ENCODE results near the gene SLC4A2. TPM values are rescaled to one million over a fixed set of nuclear protein-coding genes. Genes with fewer than 3 reads are reported as not detected.

SLC4A2 gene
- polyA plus RNA-seq, 2 donors: 35.7 to 45.5 TPM

DNA sequence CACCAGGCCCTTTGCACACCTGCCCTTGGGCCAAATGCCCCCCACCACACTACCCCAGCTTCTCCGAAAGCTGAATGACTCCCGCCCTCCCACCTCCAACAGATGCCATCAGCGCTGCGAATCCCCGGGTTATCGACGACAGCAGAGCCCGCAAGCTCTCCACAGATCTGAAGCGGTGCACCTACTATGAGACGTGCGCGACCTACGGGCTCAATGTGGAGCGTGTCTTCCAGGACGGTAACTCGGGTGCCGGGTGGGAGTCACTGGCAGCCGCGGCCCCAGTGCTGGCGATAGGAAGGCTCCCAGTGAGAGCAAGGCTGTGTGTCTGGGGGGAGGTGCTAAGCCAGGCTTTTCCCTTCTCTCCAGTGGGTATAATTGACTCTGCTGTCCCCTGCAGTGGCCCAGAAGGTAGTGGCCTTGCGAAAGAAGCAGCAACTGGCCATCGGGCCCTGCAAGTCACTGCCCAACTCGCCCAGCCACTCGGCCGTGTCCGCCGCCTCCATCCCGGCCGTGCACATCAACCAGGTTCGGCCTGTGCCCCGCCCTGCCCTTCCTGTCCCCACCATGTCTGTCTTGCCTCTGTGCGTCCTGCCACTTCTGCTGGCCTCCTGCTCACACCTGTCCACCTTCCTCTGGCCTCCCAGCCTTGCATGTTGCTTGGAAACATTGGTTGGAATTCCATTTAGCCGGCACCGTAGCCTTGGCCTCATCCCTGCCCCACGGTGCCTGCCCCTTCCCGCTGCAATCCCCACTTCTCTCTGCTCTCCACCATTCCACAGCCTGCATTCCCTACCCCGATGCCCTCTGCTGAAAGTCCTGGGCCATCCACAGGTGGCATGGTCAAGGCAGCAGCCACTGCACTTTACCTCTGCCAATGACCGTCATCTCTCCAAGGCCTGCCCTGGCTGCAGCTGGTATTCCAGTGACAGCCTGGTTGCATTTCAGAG is 59.0 kb downstream of the SLC4A2 start:
- WGBS, 2 donors: 93% methylated on average over 38 of the region's 38 CpGs
- Histone ChIP-seq H3K4me1 (ENCODE audit: control insufficient read depth in 2 of 2, insufficient read depth in 2 of 2, low read length in 1 of 2) (peaks cover 0 to 7% of the 10 kb centered on the region in 2 donors), H3K4me3 (ENCODE audit: low read depth in 1 of 2, low read length in 2 of 2) (no peak overlapping the region), H3K27ac (ENCODE audit: low read depth in 2 of 2, low read length in 1 of 2) (no peak overlapping the region), H3K36me3 (ENCODE audit: control insufficient read depth in 2 of 2, insufficient read depth in 2 of 2, low read length in 1 of 2) (peaks cover 15 to 62% of the 10 kb centered on the region in 2 donors), H3K27me3 (ENCODE audit: control insufficient read depth in 1 of 2, insufficient read depth in 2 of 2, low read length in 2 of 2) (no peaks in the 10 kb centered on the region), H3K9me3 (ENCODE audit: control insufficient read depth in 2 of 2, insufficient read depth in 1 of 2, low read depth in 1 of 2, low read length in 1 of 2) (peaks cover 0 to 2% of the 10 kb centered on the region in 2 donors)

DNA sequence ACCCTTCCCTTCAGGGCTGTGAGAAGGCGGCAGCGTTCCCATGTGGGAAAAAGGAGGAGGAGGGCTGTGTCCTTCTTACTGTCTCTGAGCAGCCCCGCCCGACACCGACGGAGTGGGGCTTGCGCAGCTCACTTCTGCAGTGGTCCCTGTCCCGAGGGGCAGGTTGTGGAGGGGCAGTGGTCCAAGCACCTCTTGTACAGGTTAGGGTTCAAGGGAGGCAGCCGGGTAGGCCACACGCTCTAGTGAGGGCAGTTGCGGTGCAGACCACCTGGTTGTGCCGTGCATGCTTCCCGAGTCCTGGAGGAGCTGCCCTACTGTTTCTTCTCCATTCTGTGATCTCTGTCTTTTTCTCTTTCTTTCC is 59.6 kb downstream of the SLC4A2 start:
- H3K9me3 ChIP-seq (ENCODE audit: control insufficient read depth in 2 of 2, insufficient read depth in 1 of 2, low read depth in 1 of 2, low read length in 1 of 2): peaks cover 0 to 2% of the 10 kb centered on the region in 2 donors
- H3K4me3 ChIP-seq (ENCODE audit: low read depth in 1 of 2, low read length in 2 of 2): no peak overlapping the region
- peaks cover 15 to 64% of the 10 kb centered on the region in 2 donors for H3K36me3 ChIP-seq (ENCODE audit: control insufficient read depth in 2 of 2, insufficient read depth in 2 of 2, low read length in 1 of 2)
- WGBS, 2 donors: 93 to 94% methylated on average over 13 of the region's 13 CpGs
- H3K27ac ChIP-seq (ENCODE audit: low read depth in 2 of 2, low read length in 1 of 2): no peak overlapping the region
- H3K4me1 ChIP-seq (ENCODE audit: control insufficient read depth in 2 of 2, insufficient read depth in 2 of 2, low read length in 1 of 2): peaks cover 0 to 3% of the 10 kb centered on the region in 2 donors
- no peaks in the 10 kb centered on the region for H3K27me3 ChIP-seq (ENCODE audit: control insufficient read depth in 1 of 2, insufficient read depth in 2 of 2, low read length in 2 of 2)

DNA sequence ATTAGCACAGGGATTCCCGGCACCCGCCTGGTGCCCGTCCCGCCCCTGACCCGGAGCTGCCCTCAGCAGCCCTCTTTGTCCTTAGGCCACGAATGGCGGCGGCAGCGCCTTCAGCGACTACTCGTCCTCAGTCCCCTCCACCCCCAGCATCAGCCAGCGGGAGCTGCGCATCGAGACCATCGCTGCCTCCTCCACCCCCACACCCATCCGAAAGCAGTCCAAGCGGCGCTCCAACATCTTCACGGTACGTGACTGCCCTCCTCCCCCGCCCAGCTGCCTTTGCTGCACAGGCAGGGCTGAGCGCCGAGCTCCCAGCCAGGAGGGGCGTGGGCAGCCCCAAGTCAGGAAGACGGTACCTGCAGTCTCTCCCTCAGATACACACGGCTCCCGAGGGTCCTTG is 60.5 kb downstream of the SLC4A2 start:
- Histone ChIP-seq H3K27me3 (ENCODE audit: control insufficient read depth in 1 of 2, insufficient read depth in 2 of 2, low read length in 2 of 2) (no peaks in the 10 kb centered on the region), H3K36me3 (ENCODE audit: control insufficient read depth in 2 of 2, insufficient read depth in 2 of 2, low read length in 1 of 2) (peaks cover 15 to 72% of the 10 kb centered on the region in 2 donors), H3K4me3 (ENCODE audit: low read depth in 1 of 2, low read length in 2 of 2) (no peak overlapping the region), H3K9me3 (ENCODE audit: control insufficient read depth in 2 of 2, insufficient read depth in 1 of 2, low read depth in 1 of 2, low read length in 1 of 2) (peaks cover 0 to 2% of the 10 kb centered on the region in 2 donors), H3K27ac (ENCODE audit: low read depth in 2 of 2, low read length in 1 of 2) (no peak overlapping the region), H3K4me1 (ENCODE audit: control insufficient read depth in 2 of 2, insufficient read depth in 2 of 2, low read length in 1 of 2) (peaks cover 0 to 9% of the 10 kb centered on the region in 2 donors)
- WGBS, 2 donors: 84% methylated on average over 27 of the region's 27 CpGs

DNA sequence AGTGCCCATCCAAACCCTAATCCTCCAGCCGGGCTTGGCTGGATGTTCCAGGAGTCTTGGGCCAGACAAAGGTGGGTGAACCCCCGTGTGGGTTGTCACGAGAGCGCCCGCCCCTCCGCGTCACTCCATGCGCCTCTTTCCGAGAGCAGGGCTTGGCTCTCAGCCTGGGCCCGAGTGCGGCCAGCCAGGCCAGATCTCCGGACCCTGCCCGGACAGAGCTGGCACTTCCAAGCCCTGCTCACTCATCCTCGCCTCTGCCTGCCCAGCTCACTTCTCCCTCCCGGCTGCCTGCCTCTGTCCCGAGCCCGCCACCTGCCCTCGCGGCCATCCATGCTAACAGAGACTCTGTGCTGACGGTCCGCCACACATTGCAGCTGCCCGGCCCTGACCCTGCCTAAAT is 61.5 kb downstream of the SLC4A2 start:
- WGBS, 2 donors: 85 to 87% methylated on average over 21 to 22 of the region's 22 CpGs

DNA sequence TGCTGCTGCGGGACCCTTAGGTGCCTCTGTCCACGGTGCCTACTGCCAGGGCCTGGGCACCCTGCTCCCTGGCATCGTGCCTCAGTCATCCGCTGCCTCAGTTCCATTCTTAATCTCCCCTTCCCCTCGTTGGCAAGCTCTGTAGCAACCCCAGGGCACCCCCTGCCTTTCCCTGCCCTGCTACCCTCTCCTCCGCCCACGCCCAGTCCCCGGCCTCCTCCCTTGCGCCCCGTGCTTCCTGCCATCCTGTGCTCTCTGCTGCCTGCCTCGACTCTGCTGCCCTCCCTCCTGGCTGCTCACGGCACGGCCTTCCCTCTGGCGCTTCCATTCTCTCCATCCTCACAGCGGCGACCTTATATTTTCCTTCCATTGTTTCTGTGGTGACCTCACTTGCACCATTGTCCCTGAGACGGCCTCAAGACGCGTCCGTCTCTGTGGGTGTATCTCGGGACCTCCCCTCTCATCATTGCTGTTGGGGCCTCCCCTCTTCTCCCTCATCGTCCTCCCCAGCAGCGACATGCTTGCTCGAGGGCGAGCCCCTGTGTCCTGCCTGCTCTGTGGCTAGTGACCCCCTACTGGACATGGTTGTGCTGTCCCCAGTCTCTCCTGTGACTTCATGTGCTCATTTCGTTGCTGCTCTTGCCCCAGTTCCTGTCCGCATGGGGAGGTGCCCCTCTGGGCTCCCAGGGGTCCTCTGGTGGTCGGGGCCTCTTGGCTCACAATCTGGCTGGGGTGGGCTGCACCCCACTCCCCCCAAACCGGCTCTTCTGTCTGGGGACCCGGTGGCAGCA is 62.2 kb downstream of the SLC4A2 start:
- WGBS, 2 donors: 80 to 82% methylated on average over 30 of the region's 30 CpGs
- H3K4me1 ChIP-seq (ENCODE audit: control insufficient read depth in 2 of 2, insufficient read depth in 2 of 2, low read length in 1 of 2): peaks cover 0 to 19% of the 10 kb centered on the region in 2 donors
- H3K4me3 ChIP-seq (ENCODE audit: low read depth in 1 of 2, low read length in 2 of 2): no peak overlapping the region
- no peak overlapping the region for H3K27ac ChIP-seq (ENCODE audit: low read depth in 2 of 2, low read length in 1 of 2)
- H3K9me3 ChIP-seq (ENCODE audit: control insufficient read depth in 2 of 2, insufficient read depth in 1 of 2, low read depth in 1 of 2, low read length in 1 of 2): no peaks in the 10 kb centered on the region
- H3K27me3 ChIP-seq (ENCODE audit: control insufficient read depth in 1 of 2, insufficient read depth in 2 of 2, low read length in 2 of 2): no peaks in the 10 kb centered on the region
- peaks cover 15 to 73% of the 10 kb centered on the region in 2 donors for H3K36me3 ChIP-seq (ENCODE audit: control insufficient read depth in 2 of 2, insufficient read depth in 2 of 2, low read length in 1 of 2)

More for the DNA sequence above, 61.5 kb downstream of the SLC4A2 start:
- H3K27ac ChIP-seq (ENCODE audit: low read depth in 2 of 2, low read length in 1 of 2): no peak overlapping the region
- H3K27me3 ChIP-seq (ENCODE audit: control insufficient read depth in 1 of 2, insufficient read depth in 2 of 2, low read length in 2 of 2): no peaks in the 10 kb centered on the region
- no peak overlapping the region for H3K4me3 ChIP-seq (ENCODE audit: low read depth in 1 of 2, low read length in 2 of 2)
- peaks cover 0 to 17% of the 10 kb centered on the region in 2 donors for H3K4me1 ChIP-seq (ENCODE audit: control insufficient read depth in 2 of 2, insufficient read depth in 2 of 2, low read length in 1 of 2)
- peaks cover 15 to 74% of the 10 kb centered on the region in 2 donors for H3K36me3 ChIP-seq (ENCODE audit: control insufficient read depth in 2 of 2, insufficient read depth in 2 of 2, low read length in 1 of 2)
- H3K9me3 ChIP-seq (ENCODE audit: control insufficient read depth in 2 of 2, insufficient read depth in 1 of 2, low read depth in 1 of 2, low read length in 1 of 2): no peaks in the 10 kb centered on the region

GRCh38 chr7:151122276-151122675 is 62.9 kb downstream of the SLC4A2 start:
- no peaks in the 10 kb centered on the region for H3K9me3 ChIP-seq (ENCODE audit: control insufficient read depth in 2 of 2, insufficient read depth in 1 of 2, low read depth in 1 of 2, low read length in 1 of 2)
- H3K27me3 ChIP-seq (ENCODE audit: control insufficient read depth in 1 of 2, insufficient read depth in 2 of 2, low read length in 2 of 2): no peaks in the 10 kb centered on the region
- no peak overlapping the region for H3K4me3 ChIP-seq (ENCODE audit: low read depth in 1 of 2, low read length in 2 of 2)
- H3K36me3 ChIP-seq (ENCODE audit: control insufficient read depth in 2 of 2, insufficient read depth in 2 of 2, low read length in 1 of 2): peaks cover 15 to 66% of the 10 kb centered on the region in 2 donors
- H3K27ac ChIP-seq (ENCODE audit: low read depth in 2 of 2, low read length in 1 of 2): no peak overlapping the region
- H3K4me1 ChIP-seq (ENCODE audit: control insufficient read depth in 2 of 2, insufficient read depth in 2 of 2, low read length in 1 of 2): peaks cover 0 to 21% of the 10 kb centered on the region in 2 donors
- 81 to 85% methylated on average over 21 to 24 of the region's 24 CpGs for WGBS, 2 donors

DNA sequence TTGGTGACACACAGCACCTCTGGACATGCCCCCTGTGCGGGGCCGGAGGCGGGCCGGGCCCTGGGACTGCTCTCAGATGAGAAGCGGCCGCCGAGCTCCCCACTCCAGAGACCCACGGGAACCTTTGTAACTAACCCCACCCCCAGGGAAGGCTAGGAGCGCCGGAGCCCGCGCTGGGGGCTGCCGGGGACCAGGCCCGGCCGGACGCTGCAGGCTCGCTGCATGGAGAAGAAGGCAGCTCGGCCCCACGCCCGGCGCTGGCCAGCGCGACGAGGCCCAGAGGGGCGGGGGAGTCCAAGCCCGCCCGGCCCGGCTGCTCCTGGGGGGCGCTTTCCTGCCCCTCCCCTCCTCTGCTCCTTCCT is 63.4 kb downstream of the SLC4A2 start:
- H3K36me3 ChIP-seq (ENCODE audit: control insufficient read depth in 2 of 2, insufficient read depth in 2 of 2, low read length in 1 of 2): peaks cover 15 to 61% of the 10 kb centered on the region in 2 donors
- 89 to 92% methylated on average over 26 to 29 of the region's 29 CpGs for WGBS, 2 donors
- no peaks in the 10 kb centered on the region for H3K9me3 ChIP-seq (ENCODE audit: control insufficient read depth in 2 of 2, insufficient read depth in 1 of 2, low read depth in 1 of 2, low read length in 1 of 2)
- peaks cover 0 to 21% of the 10 kb centered on the region in 2 donors for H3K4me1 ChIP-seq (ENCODE audit: control insufficient read depth in 2 of 2, insufficient read depth in 2 of 2, low read length in 1 of 2)
- H3K27me3 ChIP-seq (ENCODE audit: control insufficient read depth in 1 of 2, insufficient read depth in 2 of 2, low read length in 2 of 2): no peaks in the 10 kb centered on the region
- no peak overlapping the region for H3K4me3 ChIP-seq (ENCODE audit: low read depth in 1 of 2, low read length in 2 of 2)
- H3K27ac ChIP-seq (ENCODE audit: low read depth in 2 of 2, low read length in 1 of 2): no peak overlapping the region

- H3K36me3 ChIP-seq (ENCODE audit: control insufficient read depth in 2 of 2, insufficient read depth in 2 of 2, low read length in 1 of 2): peaks cover 15 to 59% of the 10 kb centered on the region in 2 donors
- H3K27ac ChIP-seq (ENCODE audit: low read depth in 2 of 2, low read length in 1 of 2): no peak overlapping the region
These were observed 63.9 kb downstream of the SLC4A2 start for GRCh38 chr7:151123158-151123821.

DNA sequence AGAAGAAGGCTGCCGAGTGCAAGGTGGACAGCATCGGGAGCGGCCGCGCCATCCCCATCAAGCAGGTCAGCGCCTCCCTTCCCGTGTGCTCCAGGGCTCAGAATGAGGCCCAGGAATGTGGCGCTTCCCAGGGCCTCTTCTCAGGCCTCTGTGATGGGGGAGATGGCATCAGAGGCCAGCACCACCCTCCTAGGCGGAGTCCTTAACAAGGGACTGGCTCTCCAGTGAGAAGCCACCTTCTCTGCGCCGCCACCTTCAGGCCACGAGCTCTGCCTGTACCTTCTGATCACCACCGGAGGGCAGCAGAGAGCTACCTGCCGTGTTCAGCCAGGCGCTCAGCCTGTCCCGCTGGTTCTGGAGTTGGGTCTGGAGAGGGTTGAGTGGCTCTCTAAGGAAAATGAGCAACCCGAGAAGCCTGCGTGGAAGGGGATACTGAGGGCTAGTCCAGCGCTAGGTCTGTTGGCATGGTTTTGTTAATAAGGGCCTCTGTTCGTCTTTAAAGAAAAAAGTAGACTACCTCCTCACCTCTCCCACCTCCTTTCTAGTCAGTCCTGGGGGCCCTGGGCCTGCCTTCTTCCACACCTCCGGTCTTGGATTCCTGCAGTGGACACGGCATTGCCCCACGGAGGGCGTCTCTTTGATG is 64.6 kb downstream of the SLC4A2 start:
- no peaks in the 10 kb centered on the region for H3K27me3 ChIP-seq (ENCODE audit: control insufficient read depth in 1 of 2, insufficient read depth in 2 of 2, low read length in 2 of 2)
- H3K9me3 ChIP-seq (ENCODE audit: control insufficient read depth in 2 of 2, insufficient read depth in 1 of 2, low read depth in 1 of 2, low read length in 1 of 2): no peaks in the 10 kb centered on the region
- H3K36me3 ChIP-seq (ENCODE audit: control insufficient read depth in 2 of 2, insufficient read depth in 2 of 2, low read length in 1 of 2): peaks cover 11 to 59% of the 10 kb centered on the region in 2 donors
- no peak overlapping the region for H3K4me3 ChIP-seq (ENCODE audit: low read depth in 1 of 2, low read length in 2 of 2)
- peaks cover 0 to 21% of the 10 kb centered on the region in 2 donors for H3K4me1 ChIP-seq (ENCODE audit: control insufficient read depth in 2 of 2, insufficient read depth in 2 of 2, low read length in 1 of 2)
- peak overlapping the region in 1 of 2 donors; percentile 7 for H3K27ac ChIP-seq (ENCODE audit: low read depth in 2 of 2, low read length in 1 of 2)
- WGBS, 2 donors: 36 to 41% methylated on average over 22 to 24 of the region's 24 CpGs

More at GRCh38 chr7:151123158-151123821, 63.9 kb downstream of the SLC4A2 start:
- no peaks in the 10 kb centered on the region for H3K9me3 ChIP-seq (ENCODE audit: control insufficient read depth in 2 of 2, insufficient read depth in 1 of 2, low read depth in 1 of 2, low read length in 1 of 2)
- no peak overlapping the region for H3K4me3 ChIP-seq (ENCODE audit: low read depth in 1 of 2, low read length in 2 of 2)
- WGBS, 2 donors: 87 to 88% methylated on average over 50 of the region's 50 CpGs
- no peaks in the 10 kb centered on the region for H3K27me3 ChIP-seq (ENCODE audit: control insufficient read depth in 1 of 2, insufficient read depth in 2 of 2, low read length in 2 of 2)
- H3K4me1 ChIP-seq (ENCODE audit: control insufficient read depth in 2 of 2, insufficient read depth in 2 of 2, low read length in 1 of 2): peaks cover 0 to 21% of the 10 kb centered on the region in 2 donors
